B cell (primary cell): ENCODE measurements around the gene TRAPPC8. TPM values are rescaled to one million over a fixed set of nuclear protein-coding genes. Genes with fewer than 3 reads are reported as not detected.
"Not testable (repeated sequence)": the region's sequence is repeated elsewhere in the genome, so short reads cannot be mapped to it uniquely, and the experiment has no call there.

Experiments used
- ATAC-seq: fragments of 200-7000 bp; cut with Tn5 transposase; one replicate; pipeline ENCODE4 v1.10.0; 2021; ENCODE audit warnings: low read depth, mild to moderate bottlenecking, moderate number of reproducible peaks, moderate library complexity
- CTCF ChIA-PET: fragments of 350-600 bp; sonication (Branson Sonifier 250); formaldehyde crosslinking; loops from one replicate; lab custom pipeline; 2021; ENCODE audit warnings: antibody characterized with exemption, inconsistent platforms; lab: Charles Lee
- POLR2A ChIA-PET: fragments of 350-600 bp; sonication (Branson Sonifier 250); formaldehyde crosslinking; loops from one replicate; lab custom pipeline; 2021; ENCODE audit warnings: antibody characterized with exemption; lab: Charles Lee
- DNase-seq: peaks from one replicate; pipeline ENCODE4 v3.0.0; 2013
- H2AFZ ChIP-seq: 2 replicates; pipeline ENCODE4 v1.6.1; 2012; ENCODE audit warnings: mild to moderate bottlenecking, low read depth, low read length; ENCODE audit not compliant: insufficient read depth, poor library complexity, severe bottlenecking
- H3K27ac ChIP-seq, 2 donors: 1 replicate in 1 of 2; 2 replicates in 1 of 2; pipeline ENCODE4 v1.5.1; 2012 to 2013; ENCODE audit warnings: low read length in 2 of 2, mild to moderate bottlenecking in 2 of 2, moderate library complexity in 1 of 2
- H3K27me3 ChIP-seq, 4 experiments: fragments of 200-600 bp in 1 of 4; sonication (generic) in 1 of 4; replicated peaks in 1 of 4; 1 replicate in 2 of 4; 2 replicates in 2 of 4; pipeline versions ENCODE4 v1.6.1 to v1.7.0; 2013 to 2016; ENCODE audit warnings: low read length in 3 of 4, mild to moderate bottlenecking in 2 of 4, mixed read lengths in 1 of 4, moderate library complexity in 1 of 4; ENCODE audit not compliant: insufficient read depth in 4 of 4, control insufficient read depth in 3 of 4; ENCODE audit errors: control extremely low read depth in 1 of 4
- H3K36me3 ChIP-seq, 2 experiments: replicated peaks in 1 of 2; 1 replicate in 1 of 2; 2 replicates in 1 of 2; pipeline versions ENCODE4 v1.6.1 to v1.7.1; 2013; ENCODE audit warnings: low read length in 1 of 2; ENCODE audit not compliant: insufficient read depth in 2 of 2, control insufficient read depth in 1 of 2; ENCODE audit errors: control extremely low read depth in 1 of 2, extremely low read depth in 1 of 2
- H3K4me1 ChIP-seq, 2 donors: fragments of 200-600 bp in 1 of 2; sonication (generic) in 1 of 2; 1 replicate in 1 of 2; 2 replicates in 1 of 2; pipeline versions ENCODE4 v1.5.1 to v1.6.1; 2013 to 2017; ENCODE audit warnings: low read length in 2 of 2; ENCODE audit not compliant: control insufficient read depth in 2 of 2, insufficient read depth in 2 of 2
- H3K4me2 ChIP-seq: replicated peaks from 2 replicates; pipeline ENCODE3; 2012; ENCODE audit warnings: mild to moderate bottlenecking, low read depth, low read length; ENCODE audit not compliant: poor library complexity, severe bottlenecking
- H3K4me3 ChIP-seq, 5 experiments: fragments of 200-600 bp in 1 of 5; sonication (generic) in 1 of 5; 1 replicate in 3 of 5; 2 replicates in 2 of 5; pipeline versions ENCODE4 v1.5.1 to v1.7.0; 2011 to 2016; ENCODE audit warnings: low read length in 4 of 5, mild to moderate bottlenecking in 4 of 5, low read depth in 2 of 5, control low read depth in 1 of 5, moderate library complexity in 1 of 5; ENCODE audit not compliant: insufficient read depth in 1 of 5; ENCODE audit errors: control extremely low read depth in 1 of 5, extremely low read depth in 1 of 5
- H3K79me2 ChIP-seq: fragments of 200-600 bp; sonication (generic); one replicate; pipeline ENCODE4 v1.6.0; 2016; ENCODE audit warnings: low read length; ENCODE audit not compliant: control insufficient read depth, insufficient read depth
- H3K9ac ChIP-seq: fragments of 200-600 bp; sonication (generic); 2 replicates; pipeline ENCODE4 v1.6.1; 2017; ENCODE audit warnings: mild to moderate bottlenecking, low read length, moderate library complexity
- H3K9me3 ChIP-seq, 3 donors: one replicate each; pipeline versions ENCODE4 v1.6.1 to v1.7.1; 2013; ENCODE audit warnings: low read length in 2 of 3; ENCODE audit not compliant: control insufficient read depth in 2 of 3, insufficient read depth in 1 of 3; ENCODE audit errors: control extremely low read depth in 1 of 3
- H4K20me1 ChIP-seq: 2 replicates; pipeline ENCODE4 v1.6.0; 2012; ENCODE audit warnings: mild to moderate bottlenecking, low read length; ENCODE audit not compliant: insufficient read depth, control insufficient read depth, poor library complexity, severe bottlenecking
- H3K27ac Mint-ChIP-seq: one replicate; pipeline ENCODE4 v1.8.0; 2021; ENCODE audit warnings: mixed read lengths
- H3K27me3 Mint-ChIP-seq: one replicate; pipeline ENCODE4 v1.8.0; 2021; ENCODE audit warnings: mixed read lengths
- H3K4me1 Mint-ChIP-seq: one replicate; pipeline ENCODE4 v1.8.0; 2021; ENCODE audit warnings: mixed read lengths
- H3K4me3 Mint-ChIP-seq: one replicate; pipeline ENCODE4 v1.8.0; 2021; ENCODE audit warnings: mixed read lengths
- H3K9me3 Mint-ChIP-seq: one replicate; pipeline ENCODE4 v1.8.0; 2022; ENCODE audit warnings: mixed read lengths; ENCODE audit not compliant: insufficient read depth
- CTCF ChIP-seq: fragments of 200-600 bp; IDR thresholded peaks from one replicate; pipeline ENCODE4 v1.8.0; 2022; ENCODE audit warnings: antibody characterized with exemption, mild to moderate bottlenecking
- EZH2 ChIP-seq: IDR thresholded peaks from 2 replicates; pipeline ENCODE4 v1.6.1; 2012; ENCODE audit warnings: borderline replicate concordance, low read depth, mild to moderate bottlenecking, moderate library complexity, low read length; ENCODE audit not compliant: insufficient read depth, poor library complexity, severe bottlenecking
- WGBS: methylation state at CpG from one replicate; pipeline ENCODE4 v1.1.5; 2013; ENCODE audit warnings: missing lambda C conversion rate; ENCODE audit not compliant: insufficient coverage; 5-methylcytosine and 5-hydroxymethylcytosine counted together
- intact Hi-C: fragments of 100-400 bp; cut with micrococcal nuclease; formaldehyde crosslinking; loops from one replicate; pipeline ENCODE4 v1.10.0; 2022
- polyA plus RNA-seq: library from polyadenylated mRNA; depleted of rRNA; stranded (reverse); fragments of >200 nt; gene quantifications from 2 replicates; pipeline ENCODE4 v1.2.3, GENCODE V29; 2012
- total RNA-seq, 2 donors: library from RNA; stranded (reverse); fragments of 120-200 nt in 1 of 2; gene quantifications; 1 replicate in 1 of 2; 2 replicates in 1 of 2; pipeline versions ENCODE4 v1.2.3 to v1.2.4, GENCODE V29; 2013 to 2022

Gene TRAPPC8
- total and polyA plus RNA-seq, 2 donors (not counting 1 experiment from before 2014, with no cell fraction given) = 53.6 to 95.5 TPM

GRCh38 chr18:31918733-31919132, 24.2 kb downstream of the TRAPPC8 start:
- H3K4me2 ChIP-seq = no peak overlapping the region
- H3K9me3 Mint-ChIP-seq = no peaks in the 10 kb centered on the region
- no peaks in the 10 kb centered on the region for H3K9me3 ChIP-seq
- no peak overlapping the region for H3K27ac ChIP-seq
- no peak for TF ChIP-seq EZH2
- no peak for TF ChIP-seq CTCF
- DNase-seq (no peak), ATAC-seq (no peak)
- no peaks in the 10 kb centered on the region for H3K27me3 ChIP-seq
- H3K27ac Mint-ChIP-seq = no peak overlapping the region
- no peaks in the 10 kb centered on the region for H3K4me1 Mint-ChIP-seq
- H3K4me3 ChIP-seq = no peak overlapping the region
- no CpG with 5 or more reads among the region's 1 CpG for WGBS
- no peak overlapping the region for H3K4me3 Mint-ChIP-seq
- H3K27me3 Mint-ChIP-seq = no peaks in the 10 kb centered on the region
- H3K4me1 ChIP-seq = no peaks in the 10 kb centered on the region
- ChIA-PET CTCF (no interaction called here), POLR2A (no interaction called here)
- H3K36me3 ChIP-seq = peaks cover 8 to 52% of the 10 kb centered on the region in 2 experiments
- peaks cover 47% of the 10 kb centered on the region for H3K79me2 ChIP-seq
- H4K20me1 ChIP-seq = no peaks in the 10 kb centered on the region
- H3K9ac ChIP-seq = no peak overlapping the region
- intact Hi-C loops = no loop called here
- no peak overlapping the region for H2AFZ ChIP-seq

GRCh38 chr18:31901063-31901462, 41.9 kb downstream of the TRAPPC8 start:
- no peaks in the 10 kb centered on the region for H4K20me1 ChIP-seq
- H3K27ac ChIP-seq = no peak overlapping the region
- H3K27me3 ChIP-seq = no peaks in the 10 kb centered on the region
- TF ChIP-seq EZH2 (no peak), CTCF (no peak)
- H3K79me2 ChIP-seq = peaks cover 9% of the 10 kb centered on the region
- DNase-seq = no peak
- H3K27me3 Mint-ChIP-seq = no peaks in the 10 kb centered on the region
- no peak overlapping the region for H3K27ac Mint-ChIP-seq
- no peak for ATAC-seq
- H3K36me3 ChIP-seq = peaks cover 0 to 54% of the 10 kb centered on the region in 2 experiments
- intact Hi-C loops = no loop called here
- H3K9me3 Mint-ChIP-seq = no peaks in the 10 kb centered on the region
- H3K4me3 ChIP-seq = no peak overlapping the region
- no peak overlapping the region for H3K4me3 Mint-ChIP-seq
- no peaks in the 10 kb centered on the region for H3K4me1 ChIP-seq
- POLR2A ChIA-PET = no interaction called here
- no peaks in the 10 kb centered on the region for H3K4me1 Mint-ChIP-seq
- CTCF ChIA-PET = no interaction called here
- no peak overlapping the region for H3K9ac ChIP-seq
- H3K4me2 ChIP-seq = no peak overlapping the region
- H3K9me3 ChIP-seq = no peaks in the 10 kb centered on the region
- H2AFZ ChIP-seq = no peak overlapping the region

GRCh38 chr18:31899771-31900170, 43.2 kb downstream of the TRAPPC8 start:
- H3K4me3 Mint-ChIP-seq, H3K9me3 Mint-ChIP-seq: not testable (repeated sequence)

More at GRCh38 chr18:31899771-31900170, 43.2 kb downstream of the TRAPPC8 start:
- peaks cover 2 to 66% of the 10 kb centered on the region in 2 experiments for H3K36me3 ChIP-seq
- H3K4me3 ChIP-seq, H3K9ac ChIP-seq, ATAC-seq, H4K20me1 ChIP-seq, H3K4me1 ChIP-seq, H3K27me3 ChIP-seq, H3K9me3 ChIP-seq, H3K27ac Mint-ChIP-seq, H3K4me2 ChIP-seq, CTCF ChIA-PET, H3K4me1 Mint-ChIP-seq, H3K79me2 ChIP-seq, H3K27ac ChIP-seq, POLR2A ChIA-PET, H2AFZ ChIP-seq, H3K27me3 Mint-ChIP-seq, DNase-seq: not testable (repeated sequence)
- WGBS = 100% methylated on average over 6 of the region's 7 CpGs
- intact Hi-C loops = loop anchor here (10.0 kb wide), 1 partner anchor 55 kb away; no protein-coding TSS in a partner anchor
